A549 (cell line): ENCODE measurements around the gene CGB7. TPM values are rescaled to one million over a fixed set of nuclear protein-coding genes. Genes with fewer than 3 reads are reported as not detected.

Source experiments
- ATAC-seq, 2 experiments: fragments of 200-7000 bp in 1 of 2; fragments of >200 bp in 1 of 2; cut with Nextera tagmentation in 1 of 2; cut with Tn5 transposase in 1 of 2; 3 replicates each; pipeline versions ENCODE4 v1.8.0 to v1.9.1; 2018 to 2020; ENCODE audit warnings: mild to moderate bottlenecking in 1 of 2, moderate library complexity in 1 of 2
- CTCF ChIA-PET: fragments of 300-600 bp; sonication (Branson Sonifier 250); formaldehyde crosslinking; extraction: SDS; loops from one replicate; lab custom pipeline; 2021; ENCODE audit warnings: antibody characterized with exemption, inconsistent platforms; lab: Yijun Ruan, JAX
- POLR2A ChIA-PET: fragments of 350-600 bp; formaldehyde crosslinking; extraction: SDS; loops from one replicate; lab custom pipeline; 2021; ENCODE audit warnings: antibody characterized with exemption, inconsistent platforms; lab: Yijun Ruan, JAX
- DNase-seq, 2 experiments: peaks; one replicate each; pipeline versions ENCODE4 v3.0.0 to v3.0.0-alpha.2; 2011 to 2016; ENCODE audit warnings: low read depth in 1 of 2, low spot score in 1 of 2
- FAIRE-seq: peaks from 2 replicates; lab custom pipeline; 2011; peaks lifted over from hg19 to GRCh38; lab: Jason Lieb, UNC
- H3K27ac ChIP-seq, 2 experiments: fragments of >200 bp; sonication (Bioruptor Twin); formaldehyde crosslinking; 3 replicates each; pipeline ENCODE4 v1.5.1; 2016 to 2017
- H3K4me1 ChIP-seq: fragments of >200 bp; sonication (Bioruptor Twin); formaldehyde crosslinking; 3 replicates; pipeline ENCODE4 v1.6.1; 2016
- H3K4me2 ChIP-seq: fragments of >200 bp; sonication (Bioruptor Twin); formaldehyde crosslinking; 3 replicates; pipeline ENCODE4 v1.6.1; 2016
- H3K4me3 ChIP-seq: fragments of >200 bp; sonication (Bioruptor Twin); formaldehyde crosslinking; 3 replicates; pipeline ENCODE4 v1.5.1; 2016
- H3K9me3 ChIP-seq: fragments of >200 bp; sonication (Bioruptor Twin); formaldehyde crosslinking; 3 replicates; pipeline ENCODE4 v1.6.1; 2016
- ATOH8 ChIP-seq: fragments of 250-450 bp; sonication (Bioruptor Pico); IDR thresholded peaks from 2 replicates; pipeline ENCODE4 v1.5.0; 2020; ENCODE audit warnings: low read depth, mild to moderate bottlenecking, moderate library complexity
- BCL3 ChIP-seq: fragments of >200 bp; sonication (Bioruptor Twin); formaldehyde crosslinking; IDR thresholded peaks from 3 replicates; pipeline ENCODE4 v1.6.1; 2016
- BHLHE40 ChIP-seq: IDR thresholded peaks from 2 replicates; pipeline ENCODE4 v1.6.1; 2012; ENCODE audit warnings: low read depth, low read length, inconsistent platforms
- CBX2 ChIP-seq: fragments of 200-600 bp; sonication (generic); IDR thresholded peaks from 2 replicates; pipeline ENCODE4 v1.6.1; 2016; ENCODE audit warnings: low read depth, mild to moderate bottlenecking, borderline replicate concordance
- CBX8 ChIP-seq: fragments of 200-600 bp; sonication (generic); IDR thresholded peaks from 2 replicates; pipeline ENCODE4 v1.6.1; 2016
- CHD2 ChIP-seq: fragments of 150-350 bp; IDR thresholded peaks from 2 replicates; pipeline ENCODE4 v1.6.1; 2014; ENCODE audit warnings: low read length; ENCODE audit not compliant: partially characterized antibody
- CTCF ChIP-seq: fragments of >200 bp; sonication (Bioruptor Twin); formaldehyde crosslinking; IDR thresholded peaks from 3 replicates; pipeline ENCODE4 v1.5.1; 2016
- E2F6 ChIP-seq: IDR thresholded peaks from 2 replicates; pipeline ENCODE4 v1.6.1; 2012; ENCODE audit warnings: low read depth, borderline replicate concordance
- EHF ChIP-seq: fragments of 250-450 bp; sonication (Bioruptor Pico); IDR thresholded peaks from 2 replicates; pipeline ENCODE4 v1.5.0; 2020; ENCODE audit warnings: mild to moderate bottlenecking
- EHMT2 ChIP-seq: fragments of 200-600 bp; sonication (generic); IDR thresholded peaks from 2 replicates; pipeline ENCODE4 v1.6.1; 2016; ENCODE audit warnings: antibody characterized with exemption, low read depth, mild to moderate bottlenecking, moderate library complexity
- ELK1 ChIP-seq: fragments of 150-350 bp; IDR thresholded peaks from 2 replicates; pipeline ENCODE4 v1.6.1; 2014; ENCODE audit warnings: low read depth, mild to moderate bottlenecking, low read length
- EP300 ChIP-seq, 2 experiments: fragments of >200 bp; sonication (Bioruptor Twin); formaldehyde crosslinking; IDR thresholded peaks; 2 replicates in 1 of 2; 3 replicates in 1 of 2; pipeline ENCODE4 v1.6.1; 2016 to 2017
- FOSB ChIP-seq: fragments of 250-450 bp; sonication (Bioruptor Pico); IDR thresholded peaks from 2 replicates; pipeline ENCODE4 v1.5.0; 2020; ENCODE audit warnings: mild to moderate bottlenecking, moderate library complexity
- FOXS1 ChIP-seq: fragments of 250-450 bp; sonication (Bioruptor Pico); IDR thresholded peaks from 2 replicates; pipeline ENCODE4 v1.5.0; 2020; ENCODE audit warnings: mild to moderate bottlenecking, moderate library complexity
- GATA3 ChIP-seq: IDR thresholded peaks from 2 replicates; pipeline ENCODE4 v1.6.1; 2012; ENCODE audit warnings: borderline replicate concordance
- HDAC2 ChIP-seq: fragments of 200-600 bp; sonication (generic); IDR thresholded peaks from 2 replicates; pipeline ENCODE4 v1.6.1; 2016
- HES2 ChIP-seq: fragments of >200 bp; sonication (Bioruptor Twin); formaldehyde crosslinking; IDR thresholded peaks from 2 replicates; pipeline ENCODE4 v1.6.1; 2016
- HEYL ChIP-seq: fragments of 250-450 bp; sonication (Bioruptor Pico); IDR thresholded peaks from 2 replicates; pipeline ENCODE4 v1.8.0; 2021; ENCODE audit warnings: mild to moderate bottlenecking, moderate library complexity
- HOXB13 ChIP-seq: fragments of 250-450 bp; sonication (Bioruptor Pico); IDR thresholded peaks from 2 replicates; pipeline ENCODE4 v1.5.0; 2020; ENCODE audit warnings: low read depth, mild to moderate bottlenecking, moderate library complexity
- JUNB ChIP-seq: fragments of >200 bp; sonication (Bioruptor Twin); formaldehyde crosslinking; IDR thresholded peaks from 2 replicates; pipeline ENCODE4 v1.6.1; 2016
- MAFK ChIP-seq: fragments of 450-650 bp; IDR thresholded peaks from 2 replicates; pipeline ENCODE4 v1.6.1; 2014; ENCODE audit not compliant: partially characterized antibody
- NPAS2 ChIP-seq: fragments of 250-450 bp; sonication (Bioruptor Pico); IDR thresholded peaks from 2 replicates; pipeline ENCODE4 v1.8.0; 2022; ENCODE audit warnings: mild to moderate bottlenecking, moderate library complexity, borderline replicate concordance
- POLR2A ChIP-seq: IDR thresholded peaks from 2 replicates; pipeline ENCODE4 v1.6.1; 2012; ENCODE audit warnings: mild to moderate bottlenecking, low read length
- POLR2AphosphoS2 ChIP-seq: conservative IDR thresholded peaks from 2 replicates; pipeline ENCODE4 v1.6.1; 2012; ENCODE audit warnings: low read length, improper control_type of control experiment, inconsistent platforms
- TFCP2L1 ChIP-seq: fragments of 250-450 bp; sonication (Bioruptor Pico); IDR thresholded peaks from 2 replicates; pipeline ENCODE4 v1.5.0; 2021; ENCODE audit warnings: mild to moderate bottlenecking
- ZNF302 ChIP-seq: fragments of 250-450 bp; sonication (Bioruptor Pico); IDR thresholded peaks from 2 replicates; pipeline ENCODE4 v1.9.0; 2021; ENCODE audit warnings: inconsistent platforms, mild to moderate bottlenecking, moderate library complexity
- WGBS: methylation state at CpG from one replicate; pipeline ENCODE4 v1.1.6; 2017; ENCODE audit errors: missing lambda C conversion rate; 5-methylcytosine and 5-hydroxymethylcytosine counted together
- polyA plus RNA-seq, 4 experiments: library from polyadenylated mRNA; depleted of rRNA in 3 of 4; stranded (reverse); fragments of >200 nt; fragmentation: RNase III in 1 of 4; extraction: RNeasy Plus Mini Kit Qiagen cat#74134 plus additional on column Dnase treatment in 1 of 4; gene quantifications; 2 replicates in 3 of 4; 3 replicates in 1 of 4; pipeline ENCODE4 v1.2.3, GENCODE V29; 2011 to 2017

Gene CGB7
- polyA plus RNA-seq, 2 of the 4 experiments (the other 2 are of a cell fraction) = 0.56 to 0.79 TPM

- Histone ChIP-seq H3K4me1 (peaks cover 23% of the 10 kb centered on the region), H3K27ac (no peak overlapping the region), H3K9me3 (no peaks in the 10 kb centered on the region), H3K4me3 (no peak overlapping the region), H3K4me2 (no peak overlapping the region)
- ATAC-seq (no peak), FAIRE-seq (no peak), DNase-seq (no peak)
- TF ChIP-seq CTCF (no peak), JUNB (no peak), MAFK (no peak), EHF (CRISPR knock-in tag) (no peak), BHLHE40 (no peak), GATA3 (no peak), ZNF302 (no peak), FOXS1 (no peak), HOXB13 (no peak), CHD2 (no peak), EP300 (IDR thresholded peaks at IDR 0.05) (no peak), CBX2 (no peak)
- 91% methylated on average over 21 of the region's 21 CpGs for WGBS
- ChIA-PET POLR2A (no interaction called here), CTCF (interaction anchor here (0.9 to 8.8 kb wide), 11 partner anchors 12 to 155 kb away, joined by 3 to 121 read pairs (median 5); partner anchors contain the start of gene CGB7)
These were observed 12.9 kb upstream of the CGB7 start for GRCh38 chr19:49070416-49070815.

- POLR2A ChIA-PET = no interaction called here
- no peak for TF ChIP-seq ELK1
- no peak for TF ChIP-seq CBX8
- TF ChIP-seq BCL3 = no peak
- TF ChIP-seq EP300 (IDR thresholded peaks at IDR 0.05) = no peak
- no peak for TF ChIP-seq FOSB
- no peak for TF ChIP-seq NPAS2 (CRISPR knock-in tag)
- no peak for TF ChIP-seq HDAC2
- TF ChIP-seq POLR2AphosphoS2 = no peak
- TF ChIP-seq EHMT2 = no peak
- Histone ChIP-seq H3K4me3 (no peak overlapping the region), H3K4me1 (peaks cover 29% of the 10 kb centered on the region), H3K9me3 (no peaks in the 10 kb centered on the region), H3K4me2 (no peak overlapping the region), H3K27ac (no peak overlapping the region)
- no peak for ATAC-seq
- CTCF ChIA-PET = interaction anchor here (0.6 to 8.8 kb wide), 13 partner anchors 11 to 281 kb away, joined by 3 to 121 read pairs (median 3); partner anchors contain the start of genes CGB1, CGB7, GYS1 and RUVBL2
- DNase-seq = no peak
- no peak for FAIRE-seq
- 96% methylated on average over 9 of the region's 9 CpGs for WGBS
These were observed 11.5 kb upstream of the CGB7 start for GRCh38 chr19:49069026-49069425.

- TF ChIP-seq E2F6 (no peak), EP300 (IDR thresholded peaks at IDR 0.05) (no peak), HES2 (no peak), ATOH8 (CRISPR knock-in tag) (no peak), HEYL (CRISPR knock-in tag) (no peak), BCL3 (no peak), POLR2A (no peak), HOXB13 (no peak), TFCP2L1 (CRISPR knock-in tag) (no peak)
- WGBS = 66% methylated on average over 3 of the region's 3 CpGs
- no peak for ATAC-seq
- no peak overlapping the region for H3K4me2 ChIP-seq
- ChIA-PET CTCF (interaction anchor here (0.9 to 1.9 kb wide), 7 partner anchors 10 to 69 kb away, joined by 3 to 7 read pairs (median 3); partner anchors contain the start of gene CGB7), POLR2A (no interaction called here)
- no peaks in the 10 kb centered on the region for H3K9me3 ChIP-seq
- no peak overlapping the region for H3K27ac ChIP-seq
- no peak for DNase-seq
- no peak for FAIRE-seq
- peaks cover 23% of the 10 kb centered on the region for H3K4me1 ChIP-seq
- no peak overlapping the region for H3K4me3 ChIP-seq
These were observed 10.0 kb upstream of the CGB7 start for GRCh38 chr19:49067554-49067953.
